Gastrocnemius medialis (tissue), 4 donors: ENCODE results near the gene C1QTNF3.
"Not testable (repeated sequence)": the region's sequence is repeated elsewhere in the genome, so short reads cannot be mapped to it uniquely, and the experiment has no call there.

Experiments
- CTCF ChIP-seq, 5 experiments: fragments of 450-650 bp in 3 of 5; fragments of 200-600 bp in 2 of 5; sonication (generic) in 2 of 5; IDR thresholded peaks in 4 of 5; conservative IDR thresholded peaks in 1 of 5; 1 replicate in 4 of 5; 2 replicates in 1 of 5; pipeline ENCODE4 v1.5.1; 2016 to 2019; ENCODE audit warnings: antibody characterized with exemption in 5 of 5, mild to moderate bottlenecking in 3 of 5, moderate library complexity in 3 of 5
- POLR2A ChIP-seq, 2 donors: fragments of 450-650 bp; IDR thresholded peaks; one replicate each; pipeline ENCODE4 v1.6.1; 2017; ENCODE audit warnings: antibody characterized with exemption in 2 of 2, mild to moderate bottlenecking in 2 of 2, moderate library complexity in 2 of 2

DNA sequence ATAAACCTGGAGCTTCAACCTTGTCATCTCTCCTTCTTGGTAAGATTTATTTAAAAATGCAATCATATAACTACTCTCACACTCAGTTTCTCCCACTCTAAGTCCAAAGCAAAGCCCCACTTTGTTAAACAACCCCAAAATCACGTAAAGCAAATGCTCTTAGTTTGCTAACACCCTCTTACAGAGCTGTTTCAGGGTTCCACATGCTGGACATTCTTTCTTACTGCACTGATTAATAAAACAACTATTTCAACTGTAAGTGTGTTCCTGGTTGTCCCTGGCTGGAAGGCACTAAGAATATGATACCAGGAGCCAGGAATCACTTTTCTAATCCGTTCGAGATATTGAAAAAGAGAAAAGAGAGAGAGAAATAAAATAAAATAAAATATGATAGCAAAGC is 31.5 kb upstream of the C1QTNF3 start:
- not testable (repeated sequence) for TF ChIP-seq POLR2A (IDR thresholded peaks at IDR 0.05); CTCF (IDR thresholded peaks at IDR 0.05 in 4 of 5, conservative IDR thresholded peaks at IDR 0.05 in 1 of 5)
